GM21825 (cell line): ENCODE results near the gene HERC3.

Experiments
- ATAC-seq: cut with Tn5 transposase; IDR thresholded peaks from one replicate; pipeline ENCODE4 v1.9.1; 2021; ENCODE audit warnings: mild to moderate bottlenecking, moderate library complexity; ENCODE audit not compliant: unreplicated experiment

HERC3 gene

GRCh38 chr4:88744609-88745008, 152.3 kb downstream of the HERC3 start:
- no peak for ATAC-seq

GRCh38 chr4:88745175-88745574, 152.9 kb downstream of the HERC3 start:
- ATAC-seq: no peak

GRCh38 chr4:88745581-88746163, 153.4 kb downstream of the HERC3 start:
- no peak for ATAC-seq

GRCh38 chr4:88746206-88746605, 153.9 kb downstream of the HERC3 start:
- no peak for ATAC-seq

- no peak for ATAC-seq
Measured at GRCh38 chr4:88747351-88747750, 155.1 kb downstream of the HERC3 start.

GRCh38 chr4:88750369-88750768, 158.1 kb downstream of the HERC3 start:
- no peak for ATAC-seq

- no peak for ATAC-seq
Measured at GRCh38 chr4:88751258-88752075, 159.2 kb downstream of the HERC3 start.

GRCh38 chr4:88752076-88752463, 159.8 kb downstream of the HERC3 start:
- ATAC-seq: no peak

- ATAC-seq: no peak
Measured at GRCh38 chr4:88752754-88753153, 160.5 kb downstream of the HERC3 start.

- ATAC-seq: no peak
Measured at GRCh38 chr4:88753658-88754571, 161.6 kb downstream of the HERC3 start.

- ATAC-seq: no peak
Measured at GRCh38 chr4:88754796-88755195, 162.5 kb downstream of the HERC3 start.

- no peak for ATAC-seq
Measured at GRCh38 chr4:88755454-88755853, 163.2 kb downstream of the HERC3 start.

- ATAC-seq: no peak
Measured at GRCh38 chr4:88756149-88756548, 163.9 kb downstream of the HERC3 start.

GRCh38 chr4:88757067-88757466, 164.8 kb downstream of the HERC3 start:
- no peak for ATAC-seq

GRCh38 chr4:88757776-88758175, 165.5 kb downstream of the HERC3 start:
- no peak for ATAC-seq
